GM12878 (cell line): Measurements from ENCODE around the gene COL6A1. TPM values are rescaled to one million over a fixed set of nuclear protein-coding genes. Genes with fewer than 3 reads are reported as not detected.

Experiments
- ATAC-seq: fragments of 200-7000 bp; cut with Tn5 transposase; 3 replicates; pipeline ENCODE4 v1.9.1; 2020; ENCODE audit warnings: mild to moderate bottlenecking, moderate library complexity
- BruUV-seq: library from RNA; stranded (reverse); fragments of 400-500 nt; replicated peaks from 2 replicates; lab custom pipeline; 2021; lab: Mats Ljungman, UMichigan
- CTCF ChIA-PET: fragments of 300-600 bp; sonication (Branson Sonifier 250); formaldehyde crosslinking; extraction: SDS; loops from one replicate; lab custom pipeline; 2021; ENCODE audit warnings: inconsistent platforms; lab: Yijun Ruan, JAX
- POLR2A ChIA-PET: fragments of 350-600 bp; formaldehyde crosslinking; extraction: SDS; loops from one replicate; lab custom pipeline; 2021; ENCODE audit warnings: inconsistent platforms; lab: Charles Lee
- RAD21 ChIA-PET: fragments of 300-600 bp; sonication (Branson Sonifier 250); formaldehyde crosslinking; loops from one replicate; lab custom pipeline; 2023; ENCODE audit warnings: antibody characterized with exemption; ENCODE audit not compliant: unreplicated experiment; lab: Charles Lee
- SMC1A ChIA-PET: fragments of 300-600 bp; sonication (Branson Sonifier 250); formaldehyde crosslinking; loops from one replicate; lab custom pipeline; 2023; ENCODE audit not compliant: unreplicated experiment, uncharacterized antibody; lab: Charles Lee
- DNase-seq: peaks from one replicate; pipeline ENCODE4 v3.0.0-alpha.2; 2011; ENCODE audit warnings: low read depth, low spot score
- FAIRE-seq: peaks from 3 replicates; lab custom pipeline; 2011; peaks lifted over from hg19 to GRCh38; lab: Jason Lieb, UNC
- H2AFZ ChIP-seq: 2 replicates; pipeline ENCODE4 v1.6.0; 2011; ENCODE audit warnings: low read depth, low read length, control low read depth; ENCODE audit not compliant: control insufficient read depth
- H3K27ac ChIP-seq: 2 replicates; pipeline ENCODE4 v1.5.1; 2011; ENCODE audit warnings: control low read depth; ENCODE audit not compliant: control insufficient read depth, insufficient read depth
- H3K27me3 ChIP-seq, 2 experiments: replicated peaks in 1 of 2; 2 replicates each; pipeline versions ENCODE4 v1.6.0 to v1.6.1; 2011; ENCODE audit warnings: low read length in 1 of 2; ENCODE audit not compliant: control insufficient read depth in 2 of 2, insufficient read depth in 2 of 2
- H3K36me3 ChIP-seq, 2 experiments: 2 replicates each; pipeline ENCODE4 v1.5.1; 2011; ENCODE audit warnings: low read length in 1 of 2; ENCODE audit not compliant: control insufficient read depth in 2 of 2, insufficient read depth in 2 of 2
- H3K4me1 ChIP-seq: 2 replicates; pipeline ENCODE4 v1.6.1; 2011; ENCODE audit warnings: mild to moderate bottlenecking, low read length, moderate library complexity, mixed read lengths; ENCODE audit not compliant: control insufficient read depth, insufficient read depth
- H3K4me2 ChIP-seq: 2 replicates; pipeline ENCODE4 v1.6.0; 2011; ENCODE audit warnings: control low read depth; ENCODE audit not compliant: control insufficient read depth, insufficient read depth
- H3K4me3 ChIP-seq: fragments of 200-600 bp; sonication (generic); 2 replicates; pipeline ENCODE4 v1.5.1; 2016
- H3K79me2 ChIP-seq: 2 replicates; pipeline ENCODE4 v1.6.0; 2011; ENCODE audit warnings: low read length; ENCODE audit not compliant: control insufficient read depth, insufficient read depth
- H3K9ac ChIP-seq: 2 replicates; pipeline ENCODE4 v1.8.0; 2011; ENCODE audit warnings: low read length, control low read depth, mixed read lengths; ENCODE audit not compliant: control insufficient read depth, insufficient read depth
- H3K9me3 ChIP-seq: replicated peaks from 3 replicates; pipeline ENCODE4 v1.5.1; 2011; ENCODE audit warnings: mild to moderate bottlenecking, low read length; ENCODE audit not compliant: control insufficient read depth, insufficient read depth
- H4K20me1 ChIP-seq: 2 replicates; pipeline ENCODE4 v1.6.0; 2011; ENCODE audit not compliant: control insufficient read depth, insufficient read depth
- FOXM1 ChIP-seq: IDR thresholded peaks from 2 replicates; pipeline ENCODE4 v1.6.1; 2012; ENCODE audit warnings: low read depth, mild to moderate bottlenecking, inconsistent platforms, low read length, moderate library complexity
- HSF1 ChIP-seq: fragments of 150-350 bp; IDR thresholded peaks from 2 replicates; pipeline ENCODE4 v1.6.1; 2014; ENCODE audit warnings: mild to moderate bottlenecking, low read depth, low read length
- IKZF1 ChIP-seq: fragments of 450-650 bp; conservative IDR thresholded peaks from 2 replicates; pipeline ENCODE4 v1.6.1; 2017; ENCODE audit warnings: antibody characterized with exemption, mild to moderate bottlenecking
- LARP7 ChIP-seq: fragments of 450-650 bp; IDR thresholded peaks from 2 replicates; pipeline ENCODE4 v1.6.1; 2017; ENCODE audit warnings: mild to moderate bottlenecking
- MTA3 ChIP-seq: IDR thresholded peaks from 2 replicates; pipeline ENCODE4 v1.6.1; 2012; ENCODE audit warnings: low read length, inconsistent platforms, borderline replicate concordance
- NBN ChIP-seq: fragments of 450-650 bp; IDR thresholded peaks from 2 replicates; pipeline ENCODE4 v1.6.1; 2016
- SMAD5 ChIP-seq: IDR thresholded peaks from 2 replicates; pipeline ENCODE4 v1.6.1; 2016; ENCODE audit warnings: antibody characterized with exemption, low read depth
- SUZ12 ChIP-seq: fragments of 200-600 bp; sonication (generic); IDR thresholded peaks from one replicate; pipeline ENCODE4 v1.6.1; 2018; ENCODE audit warnings: antibody characterized with exemption, mild to moderate bottlenecking; ENCODE audit not compliant: unreplicated experiment
- TCF3 ChIP-seq: IDR thresholded peaks from 2 replicates; pipeline ENCODE4 v1.6.1; 2012; ENCODE audit warnings: low read depth, mild to moderate bottlenecking, low read length, borderline replicate concordance; ENCODE audit not compliant: insufficient read depth
- ZBED1 ChIP-seq: IDR thresholded peaks from 2 replicates; pipeline ENCODE4 v1.6.1; 2016; ENCODE audit warnings: borderline replicate concordance
- ZNF274 ChIP-seq: IDR thresholded peaks from one replicate; pipeline ENCODE4 v1.8.0; 2011; ENCODE audit not compliant: insufficient read length, insufficient read depth
- ZSCAN29 ChIP-seq: fragments of 450-650 bp; IDR thresholded peaks from 2 replicates; pipeline ENCODE4 v1.6.1; 2017; ENCODE audit warnings: mild to moderate bottlenecking, moderate library complexity
- WGBS: methylation state at CpG from one replicate; pipeline ENCODE4 v1.1.6; 2016; ENCODE audit warnings: low lambda C conversion rate; ENCODE audit not compliant: insufficient replicate concordance, insufficient coverage; ENCODE audit errors: missing lambda C conversion rate; 5-methylcytosine and 5-hydroxymethylcytosine counted together
- in situ Hi-C: fragments of 300-500 bp; cut with MboI; formaldehyde crosslinking; loops from 9 replicates; pipeline ENCODE4 v1.14.3; 2018; ENCODE audit warnings: mixed read lengths
- intact Hi-C: fragments of 100-400 bp; cut with micrococcal nuclease; formaldehyde crosslinking; loops from one replicate; pipeline ENCODE4 v1.14.2; 2022; ENCODE audit not compliant: unreplicated experiment
- polyA plus RNA-seq, 11 experiments: library from polyadenylated mRNA; depleted of rRNA in 4 of 11; unstranded in 6 of 11; stranded (reverse) in 5 of 11; fragments of >200 nt; fragmentation: Nextera tagmentation in 4 of 11; fragmentation: Illumina TruSeq in 1 of 11; extraction: Ambion mirVana in 4 of 11; extraction: Trizol in 1 of 11; gene quantifications; 1 replicate in 1 of 11; 2 replicates in 10 of 11; pipeline versions ENCODE4 v1.2.1 to v1.2.3, GENCODE V29; 2011 to 2016; ENCODE audit warnings: inconsistent platforms in 2 of 11, missing spikeins in 2 of 11, low read depth in 1 of 11
- total RNA-seq, 4 experiments: library from RNA; depleted of rRNA in 3 of 4; stranded (reverse); fragments of >200 nt in 3 of 4; fragmentation: Illumina TruSeq in 1 of 4; extraction: Trizol in 1 of 4; gene quantifications; 2 replicates each; pipeline versions ENCODE4 v1.2.1 to v1.2.3, GENCODE V29; 2013 to 2021
- TF ChIP-seq, protein P1 (sequence below): fragments of 450-650 bp; formaldehyde crosslinking; IDR thresholded peaks from 2 replicates; pipeline ENCODE4 v1.4.0; 2020; ENCODE audit warnings: mild to moderate bottlenecking, moderate library complexity

The COL6A1 gene
- total and polyA plus RNA-seq, 10 of the 15 experiments (the other 5 are each of a cell fraction or from before 2014, with no cell fraction given) = 0.12 to 1.3 (median 0.20) TPM; not detected in 7

DNA sequence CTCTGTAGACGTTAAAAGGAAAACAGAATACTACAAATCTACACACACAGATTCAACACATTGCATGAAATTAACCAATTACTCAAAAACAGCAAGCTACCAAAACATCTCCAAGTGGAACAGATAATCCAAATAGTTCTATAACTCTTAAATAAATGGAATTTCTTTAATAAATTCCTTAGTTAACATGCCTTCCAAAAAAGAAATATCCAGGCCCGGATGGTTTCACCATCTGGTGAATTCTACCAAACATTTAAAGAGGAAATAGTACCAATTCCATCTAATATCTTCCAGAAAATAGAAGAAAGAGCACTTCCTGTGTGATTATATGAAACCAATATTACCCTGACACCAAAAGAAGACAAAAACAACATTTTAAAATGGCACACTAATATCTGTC is 63.6 kb downstream of the COL6A1 start:
- no peak overlapping the region for H2AFZ ChIP-seq
- no peaks in the 10 kb centered on the region; the same call in 2 of the 3 replicates for H3K9me3 ChIP-seq
- ATAC-seq (no peak), FAIRE-seq (no peak)
- CTCF ChIA-PET = no interaction called here
- H4K20me1 ChIP-seq = no peaks in the 10 kb centered on the region
- no TSS peak for BruUV-seq
- WGBS = 25% methylated on average over 2 of the region's 2 CpGs
- no peak overlapping the region for H3K4me3 ChIP-seq
- no peak overlapping the region for H3K4me2 ChIP-seq
- no peak for TF ChIP-seq LARP7
- TF ChIP-seq SMAD5 = no peak
- TF ChIP-seq ZNF274 = no peak
- no peak for TF ChIP-seq TCF3
- no peak for TF ChIP-seq SUZ12
- TF ChIP-seq NBN = no peak
- no peak for TF ChIP-seq MTA3
- TF ChIP-seq IKZF1 = no peak
- TF ChIP-seq HSF1 = no peak
- TF ChIP-seq, protein P1, sequence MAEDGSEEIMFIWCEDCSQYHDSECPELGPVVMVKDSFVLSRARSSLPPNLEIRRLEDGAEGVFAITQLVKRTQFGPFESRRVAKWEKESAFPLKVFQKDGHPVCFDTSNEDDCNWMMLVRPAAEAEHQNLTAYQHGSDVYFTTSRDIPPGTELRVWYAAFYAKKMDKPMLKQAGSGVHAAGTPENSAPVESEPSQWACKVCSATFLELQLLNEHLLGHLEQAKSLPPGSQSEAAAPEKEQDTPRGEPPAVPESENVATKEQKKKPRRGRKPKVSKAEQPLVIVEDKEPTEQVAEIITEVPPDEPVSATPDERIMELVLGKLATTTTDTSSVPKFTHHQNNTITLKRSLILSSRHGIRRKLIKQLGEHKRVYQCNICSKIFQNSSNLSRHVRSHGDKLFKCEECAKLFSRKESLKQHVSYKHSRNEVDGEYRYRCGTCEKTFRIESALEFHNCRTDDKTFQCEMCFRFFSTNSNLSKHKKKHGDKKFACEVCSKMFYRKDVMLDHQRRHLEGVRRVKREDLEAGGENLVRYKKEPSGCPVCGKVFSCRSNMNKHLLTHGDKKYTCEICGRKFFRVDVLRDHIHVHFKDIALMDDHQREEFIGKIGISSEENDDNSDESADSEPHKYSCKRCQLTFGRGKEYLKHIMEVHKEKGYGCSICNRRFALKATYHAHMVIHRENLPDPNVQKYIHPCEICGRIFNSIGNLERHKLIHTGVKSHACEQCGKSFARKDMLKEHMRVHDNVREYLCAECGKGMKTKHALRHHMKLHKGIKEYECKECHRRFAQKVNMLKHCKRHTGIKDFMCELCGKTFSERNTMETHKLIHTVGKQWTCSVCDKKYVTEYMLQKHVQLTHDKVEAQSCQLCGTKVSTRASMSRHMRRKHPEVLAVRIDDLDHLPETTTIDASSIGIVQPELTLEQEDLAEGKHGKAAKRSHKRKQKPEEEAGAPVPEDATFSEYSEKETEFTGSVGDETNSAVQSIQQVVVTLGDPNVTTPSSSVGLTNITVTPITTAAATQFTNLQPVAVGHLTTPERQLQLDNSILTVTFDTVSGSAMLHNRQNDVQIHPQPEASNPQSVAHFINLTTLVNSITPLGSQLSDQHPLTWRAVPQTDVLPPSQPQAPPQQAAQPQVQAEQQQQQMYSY (CRISPR knock-in tag) = no peak
- TF ChIP-seq FOXM1 = no peak
- no peak for TF ChIP-seq ZSCAN29
- no peak for TF ChIP-seq ZBED1
- TF ChIP-seq, all 136 proteins: peak for 0
- intact Hi-C loops = no loop called here
- Histone ChIP-seq H3K27ac (no peak overlapping the region), H3K27me3 (no peaks in the 10 kb centered on the region), H3K9ac (no peak overlapping the region), H3K36me3 (no peaks in the 10 kb centered on the region), H3K4me1 (no peaks in the 10 kb centered on the region), H3K79me2 (no peaks in the 10 kb centered on the region)
- ChIA-PET POLR2A (no interaction called here), RAD21 (no interaction called here), SMC1A (no interaction called here)
- in situ Hi-C loops = no loop called here
- DNase-seq = no peak
